Right lung (tissue), 5 donors: ENCODE data around the gene PNPLA7. TPM values are rescaled to one million over a fixed set of nuclear protein-coding genes. Genes with fewer than 3 reads are reported as not detected.
"Not testable (repeated sequence)": the region's sequence is repeated elsewhere in the genome, so short reads cannot be mapped to it uniquely, and the experiment has no call there.

Experiments used
- DNase-seq, 2 donors: peaks; one replicate each; pipeline ENCODE4 v3.0.0-alpha.2; 2013
- polyA plus RNA-seq, 5 donors: library from polyadenylated mRNA; unstranded; fragments of 120-200 nt; gene quantifications; one replicate each; pipeline versions ENCODE4 v1.2.1 to v1.2.3, GENCODE V29; 2013; ENCODE audit warnings: inconsistent platforms in 1 of 5, low replicate concordance in 1 of 5; ENCODE audit not compliant: insufficient read length in 5 of 5, insufficient read depth in 1 of 5

The PNPLA7 gene
- polyA plus RNA-seq, 5 donors, result 2.9 to 7.8 (median 5.2) TPM

DNA sequence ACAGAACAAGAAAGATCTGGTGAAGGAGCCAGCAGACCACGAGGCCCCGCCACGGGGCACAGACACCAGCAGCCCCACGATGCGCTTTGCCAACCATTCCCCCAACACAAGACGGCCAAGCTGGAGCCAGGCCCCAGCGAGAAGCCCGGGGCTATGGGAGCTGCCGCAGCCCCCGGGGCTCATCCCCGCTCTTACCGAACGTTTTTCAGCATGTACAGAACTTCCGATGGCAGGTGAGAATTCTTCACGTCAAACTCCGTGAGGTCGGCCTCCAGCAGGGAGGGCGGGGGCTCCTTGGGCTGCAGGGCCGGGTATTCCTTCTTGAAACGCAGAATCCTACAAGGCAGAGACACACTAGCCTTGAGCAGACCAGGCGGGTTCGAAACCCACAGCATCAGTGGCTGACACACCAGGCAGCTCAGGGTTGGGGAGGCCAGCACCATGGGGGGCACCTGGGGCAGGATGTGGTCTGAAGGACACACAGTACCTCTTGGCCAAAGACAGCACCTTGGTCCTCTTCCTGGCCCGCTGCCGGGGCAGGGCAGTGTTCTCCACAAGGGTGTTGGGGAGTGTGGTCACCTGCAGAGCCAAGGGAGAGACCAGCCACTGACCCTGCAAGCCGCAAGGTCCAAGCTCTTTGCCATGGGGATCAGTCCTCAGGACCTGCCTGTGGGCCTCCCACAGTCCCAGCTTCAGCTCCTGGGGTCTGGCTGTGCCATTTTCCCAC is 6.8 kb downstream of the PNPLA7 start:
- no peak for DNase-seq

DNA sequence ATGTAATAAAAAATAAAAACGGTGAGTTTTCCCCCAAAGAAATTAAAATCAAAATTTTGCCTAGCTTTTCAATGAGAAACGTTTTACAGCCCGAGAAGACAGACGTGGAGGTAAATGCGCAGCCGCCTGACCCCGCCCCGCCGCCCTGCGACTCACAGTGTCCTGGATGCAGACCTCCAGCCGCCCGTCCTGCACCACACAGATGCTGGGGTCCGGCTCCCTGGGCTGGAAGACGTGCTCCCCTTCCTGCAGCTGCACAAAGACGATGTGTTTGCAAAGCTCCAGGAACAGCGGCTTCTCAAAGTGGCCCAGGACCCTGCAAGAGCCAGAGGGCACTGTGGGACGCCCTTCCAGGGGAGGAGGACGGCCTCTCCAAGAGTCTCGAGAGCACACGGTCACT is 7.7 kb downstream of the PNPLA7 start:
- no peak for DNase-seq

DNA sequence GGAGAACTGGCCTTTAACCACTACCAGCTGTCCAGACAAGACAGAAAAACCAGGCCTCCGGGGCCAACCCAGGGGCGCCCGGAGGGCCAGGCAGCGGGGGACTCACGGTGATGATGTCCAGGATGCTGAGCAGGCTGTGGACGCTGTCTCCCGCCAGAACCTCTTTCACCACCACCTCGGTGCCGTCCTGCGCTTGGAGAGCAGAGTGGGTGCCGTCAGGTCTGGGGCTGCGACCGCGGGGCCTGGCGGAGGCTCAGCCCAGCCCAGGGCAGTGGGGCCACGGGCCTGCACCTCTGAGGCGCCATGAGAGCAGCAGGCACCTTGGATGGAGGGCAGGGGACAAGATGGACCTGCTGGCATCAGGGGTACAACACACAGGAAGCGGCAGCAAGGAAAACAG is 9.7 kb downstream of the PNPLA7 start:
- no peak for DNase-seq

DNA sequence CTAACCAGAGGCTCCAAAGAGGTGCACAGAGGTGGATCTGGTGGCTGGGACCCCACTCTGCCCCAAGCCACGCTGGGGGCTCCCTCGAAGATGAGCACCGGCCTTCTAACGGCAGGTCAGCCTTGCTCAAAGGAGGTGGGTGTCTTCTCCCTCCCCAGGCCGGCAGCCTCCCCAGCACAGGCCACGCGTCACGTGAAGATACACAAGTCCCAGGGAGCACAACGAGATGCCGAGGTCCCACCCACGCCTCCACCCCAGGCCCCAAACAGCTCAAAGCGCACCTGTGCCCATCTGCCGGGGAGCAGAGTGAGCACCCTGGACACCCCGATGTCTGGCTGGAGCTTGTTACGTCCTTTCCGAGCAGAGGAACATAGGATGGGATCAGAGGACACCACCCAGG is 12.1 kb downstream of the PNPLA7 start:
- no peak for DNase-seq

DNA sequence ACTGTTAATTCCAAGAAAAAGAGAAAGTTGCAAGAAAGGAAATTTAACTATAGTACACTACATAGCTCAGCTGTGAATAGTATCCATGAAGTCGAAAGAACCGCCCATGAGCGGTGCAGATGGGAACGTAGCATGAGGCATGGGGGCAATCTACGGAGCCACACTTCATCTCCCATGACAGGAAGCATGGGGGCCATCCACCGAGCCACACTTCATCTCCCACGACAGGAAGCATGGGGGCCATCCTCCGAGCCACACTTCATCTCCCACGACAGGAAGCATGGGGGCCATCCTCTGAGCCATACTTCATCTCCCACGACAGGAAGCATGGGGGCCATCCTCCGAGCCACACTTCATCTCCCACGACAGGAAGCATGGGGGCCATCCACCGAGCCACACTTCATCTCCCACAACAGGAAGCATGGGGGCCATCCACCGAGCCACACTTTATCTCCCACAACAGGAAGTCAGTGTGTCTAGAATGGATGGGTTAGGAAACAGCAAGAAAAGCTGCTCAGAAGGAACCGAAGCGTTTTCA is 13.5 kb downstream of the PNPLA7 start:
- DNase-seq, result not testable (repeated sequence)

DNA sequence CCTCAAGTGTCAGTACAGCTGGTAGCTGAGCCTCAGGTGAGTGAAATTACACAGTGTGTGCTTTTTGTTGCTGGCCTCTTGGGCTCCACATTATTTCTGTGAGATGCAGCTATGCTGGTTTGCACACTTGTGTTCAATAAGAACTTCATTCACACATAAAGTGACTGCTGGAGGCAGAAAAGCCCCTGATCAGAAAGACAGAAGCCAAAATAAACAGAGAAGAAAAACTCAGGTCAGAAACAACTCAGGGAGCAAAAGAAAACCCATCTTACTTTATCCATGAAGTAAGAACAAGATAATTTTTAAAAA is 15.1 kb downstream of the PNPLA7 start:
- no peak for DNase-seq

DNA sequence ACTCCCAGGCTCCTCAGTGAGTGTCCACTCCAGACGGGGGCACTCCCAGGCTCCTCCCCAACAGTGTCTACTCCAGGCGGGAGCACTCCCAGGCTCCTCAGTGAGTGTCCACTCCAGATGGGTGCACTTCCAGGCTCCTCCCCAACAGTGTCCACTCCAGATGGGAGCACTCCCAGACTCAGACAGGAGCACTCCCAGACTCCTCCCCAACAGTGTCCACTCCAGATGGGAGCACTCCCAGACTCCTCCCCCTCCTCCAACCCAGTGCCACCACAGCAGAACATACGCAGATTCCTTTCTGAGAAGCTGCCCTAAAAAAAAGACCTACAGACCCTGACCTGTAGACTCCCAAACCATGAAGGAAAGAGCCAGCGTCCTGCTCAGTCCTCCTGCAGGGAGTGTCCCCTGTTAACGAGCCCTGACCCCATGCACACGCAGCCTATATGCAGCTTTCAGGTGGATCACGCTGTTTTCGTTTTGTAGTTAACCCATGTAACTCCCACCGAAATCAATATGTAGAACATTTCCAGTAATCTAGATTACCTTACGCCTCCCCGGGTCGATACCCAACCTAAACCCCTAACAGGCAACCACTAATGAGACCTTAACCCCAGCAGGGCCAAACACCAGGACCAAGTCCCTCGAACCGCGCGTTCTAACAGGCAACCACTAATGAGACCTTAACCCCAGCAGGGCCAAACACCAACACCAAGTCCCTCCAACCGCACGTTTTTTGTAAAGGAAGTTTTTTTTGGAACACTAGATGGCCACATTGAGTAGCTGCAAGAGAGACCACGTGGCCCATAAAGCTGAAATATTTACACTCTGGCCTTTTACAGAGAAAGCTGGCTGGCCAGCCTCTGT is 15.7 kb downstream of the PNPLA7 start:
- DNase-seq, result peak; percentile 43

DNA sequence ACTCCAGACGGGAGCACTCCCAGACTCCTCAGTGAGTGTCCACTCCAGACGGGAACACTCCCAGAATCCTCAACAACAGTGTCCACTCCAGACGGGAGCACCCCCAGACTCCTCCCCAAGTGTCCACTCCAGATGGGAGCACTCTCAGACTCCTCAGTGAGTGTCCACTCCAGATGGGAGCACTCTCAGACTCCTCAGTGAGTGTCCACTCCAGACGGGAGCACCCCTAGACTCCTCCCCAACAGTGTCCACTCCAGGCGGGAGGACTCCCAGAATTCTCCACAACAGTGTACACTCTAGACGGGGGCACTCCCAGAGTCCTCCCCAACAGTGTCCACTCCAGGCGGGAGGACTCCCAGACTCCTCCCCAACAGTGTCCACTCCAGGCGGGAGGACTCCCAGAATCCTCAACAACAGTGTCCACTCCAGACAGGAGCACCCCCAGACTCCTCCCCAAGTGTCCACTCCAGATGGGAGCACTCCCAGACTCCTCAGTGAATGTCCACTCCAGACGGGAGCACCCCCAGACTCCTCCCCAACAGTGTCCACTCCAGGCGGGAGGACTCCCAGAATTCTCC is 17.2 kb downstream of the PNPLA7 start:
- not testable (repeated sequence) for DNase-seq

DNA sequence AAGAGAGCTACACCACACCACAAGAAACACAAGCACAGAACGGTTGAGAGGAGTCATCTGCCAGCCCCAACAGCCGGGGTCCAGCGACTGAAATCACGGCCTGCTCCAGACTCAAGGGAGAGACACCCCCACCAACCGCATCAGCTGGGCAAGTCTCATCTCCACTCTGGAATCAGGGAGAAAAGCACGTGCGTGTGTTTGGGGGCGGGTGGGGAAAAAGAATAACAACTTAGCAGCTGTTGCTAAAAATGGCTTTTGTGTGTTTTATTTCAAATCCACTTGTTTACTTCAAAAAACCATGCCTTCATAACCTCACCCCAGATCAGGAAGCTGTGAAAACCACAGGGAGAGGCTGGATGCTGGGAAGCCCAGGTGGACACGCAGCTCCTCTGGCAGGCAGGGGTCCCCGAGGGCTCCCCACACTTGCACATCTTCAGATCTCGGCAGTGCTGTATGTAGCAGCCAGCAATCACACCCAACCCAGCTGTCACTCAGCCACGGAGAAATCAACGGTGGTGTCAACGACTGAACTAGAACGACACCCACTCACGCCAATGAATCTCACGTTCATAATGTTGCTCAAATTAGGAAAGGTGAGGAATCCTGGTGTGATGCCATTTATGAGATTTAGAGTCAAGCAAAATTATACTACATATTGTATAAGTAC is 19.0 kb downstream of the PNPLA7 start:
- no peak for DNase-seq

DNA sequence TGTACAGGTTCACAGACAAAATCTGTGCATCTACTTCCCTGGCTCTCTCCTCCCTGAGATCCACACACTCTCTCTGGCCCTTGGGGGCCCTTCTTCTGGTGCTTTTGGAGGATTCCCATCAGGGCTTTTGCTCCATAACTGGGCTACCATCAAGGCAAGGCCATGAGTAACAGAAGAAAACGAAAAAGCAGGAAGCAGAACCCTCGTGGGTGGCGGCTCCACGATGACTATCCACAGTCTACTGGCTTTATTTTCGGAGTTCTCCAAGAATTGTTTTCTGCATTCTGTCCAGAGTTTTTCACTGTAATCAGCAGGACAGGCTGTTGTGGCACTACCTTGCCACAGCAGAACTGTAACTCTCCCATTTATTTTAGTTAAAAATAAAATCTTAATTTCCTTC is 19.9 kb downstream of the PNPLA7 start:
- DNase-seq, result no peak

DNA sequence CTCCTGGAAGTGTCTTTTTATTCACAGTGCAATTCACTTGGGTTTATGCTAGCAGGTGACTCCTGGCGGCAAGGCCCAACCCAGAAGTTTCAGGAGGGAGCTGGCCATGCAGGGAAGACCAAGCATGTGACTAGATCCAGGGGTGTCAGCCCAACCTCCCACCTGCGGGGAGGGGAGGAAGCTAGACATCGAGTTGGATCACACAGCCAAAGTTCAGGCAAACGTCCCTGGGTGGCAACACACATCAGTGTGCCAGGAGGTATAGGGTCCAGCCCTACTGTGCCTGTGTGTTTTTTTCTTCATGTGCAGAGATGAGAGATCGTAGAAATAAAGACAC is 25.3 kb downstream of the PNPLA7 start:
- DNase-seq, result no peak

DNA sequence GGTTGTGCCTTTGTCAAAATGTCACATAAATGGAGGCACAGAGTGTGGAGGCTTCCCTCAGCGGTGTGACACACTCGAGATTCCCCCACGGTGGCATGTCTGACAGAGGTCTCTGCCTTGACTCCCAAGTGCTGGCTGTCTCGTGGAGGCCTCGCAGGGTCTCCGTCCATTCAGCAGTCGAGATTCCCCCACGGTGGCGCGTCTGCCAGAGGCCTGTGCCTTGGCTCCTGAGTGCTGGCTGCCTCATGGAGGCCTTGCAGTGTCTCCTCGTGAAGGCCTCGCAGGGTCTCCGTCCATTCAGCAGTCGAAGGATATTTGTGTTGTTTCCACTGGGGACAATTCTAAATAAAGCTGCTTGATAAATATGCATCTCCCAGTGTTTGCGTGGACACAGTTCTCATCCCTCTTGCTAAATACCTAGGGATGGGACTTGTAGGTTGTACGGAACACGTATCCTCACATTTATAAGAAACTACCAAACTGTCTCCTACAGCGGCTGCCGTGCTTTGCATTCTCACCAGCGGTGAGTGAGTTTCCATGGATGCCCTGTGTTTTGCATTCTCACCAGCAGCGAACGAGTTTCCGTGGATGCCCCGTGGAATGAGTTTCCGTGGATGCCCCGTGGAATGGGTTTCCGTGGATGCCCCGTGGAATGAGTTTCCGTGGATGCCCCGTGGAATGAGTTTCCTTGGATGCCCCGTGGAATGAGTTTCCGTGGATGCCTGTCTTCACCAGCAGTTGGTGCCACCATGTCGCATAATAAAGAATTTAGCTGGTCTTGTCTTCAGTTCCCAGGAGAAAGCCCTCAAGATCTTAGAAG is 25.8 kb downstream of the PNPLA7 start:
- no peak for DNase-seq

DNA sequence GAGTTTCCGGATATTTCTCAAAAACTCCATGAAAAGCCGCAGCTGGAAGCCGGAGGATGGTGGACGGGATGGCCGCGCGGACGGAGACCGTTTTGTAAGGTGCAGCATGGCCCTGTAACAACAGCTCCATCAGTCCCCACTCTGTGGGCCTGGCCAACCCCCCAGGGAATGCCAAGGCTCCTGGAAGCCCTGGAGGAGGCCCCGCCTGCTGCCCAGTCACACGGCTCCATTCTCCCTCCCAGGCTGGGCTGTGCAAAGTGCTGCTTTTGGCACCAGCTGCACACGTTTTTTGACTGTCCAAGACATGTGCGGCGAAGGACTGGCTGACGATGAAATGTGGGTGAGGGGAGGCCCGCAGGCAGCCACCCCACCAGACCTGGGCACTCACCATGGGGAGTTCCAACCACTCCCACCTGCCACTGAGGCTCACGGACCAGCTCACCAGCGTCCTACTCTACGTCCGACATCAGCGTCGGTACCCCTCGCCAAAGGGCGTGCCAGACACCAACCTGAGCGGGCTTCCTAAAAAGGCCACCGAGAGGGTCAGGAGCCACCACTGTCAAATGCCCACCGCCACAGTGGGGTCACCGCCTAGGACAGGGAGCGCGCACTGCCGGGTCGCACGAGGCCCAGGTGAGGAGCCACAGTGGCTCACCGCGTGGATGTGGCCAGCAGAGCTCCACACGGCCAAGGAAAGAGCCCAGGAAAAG is 27.3 kb downstream of the PNPLA7 start:
- no peak for DNase-seq

DNA sequence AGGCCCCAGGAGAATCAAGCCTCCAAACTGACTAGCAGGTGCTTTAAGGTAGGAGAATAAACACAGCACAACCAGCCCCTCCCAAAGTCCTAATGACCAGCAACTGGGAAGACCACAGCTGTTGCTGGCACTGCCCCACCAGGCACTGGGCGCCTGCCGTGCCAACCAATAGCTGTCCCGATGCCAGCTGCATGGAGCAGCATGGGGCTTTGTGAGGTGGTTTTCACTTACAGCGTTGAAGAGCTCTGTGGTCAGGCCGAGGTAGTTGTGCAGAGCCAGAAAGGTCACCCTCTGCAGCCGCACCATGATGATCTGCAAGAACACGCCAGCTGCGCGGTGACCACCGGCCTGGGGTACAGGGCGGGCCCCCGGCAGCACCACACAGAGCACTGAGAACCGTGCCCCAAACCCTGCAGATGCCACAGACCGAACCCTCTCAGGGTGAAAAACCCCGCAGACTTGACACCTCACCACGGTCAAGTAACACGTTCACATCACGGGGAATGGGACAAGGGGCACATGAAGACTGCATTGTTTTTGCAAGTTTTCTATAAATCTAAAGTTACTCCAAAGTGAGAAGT is 28.7 kb downstream of the PNPLA7 start:
- no peak for DNase-seq

DNA sequence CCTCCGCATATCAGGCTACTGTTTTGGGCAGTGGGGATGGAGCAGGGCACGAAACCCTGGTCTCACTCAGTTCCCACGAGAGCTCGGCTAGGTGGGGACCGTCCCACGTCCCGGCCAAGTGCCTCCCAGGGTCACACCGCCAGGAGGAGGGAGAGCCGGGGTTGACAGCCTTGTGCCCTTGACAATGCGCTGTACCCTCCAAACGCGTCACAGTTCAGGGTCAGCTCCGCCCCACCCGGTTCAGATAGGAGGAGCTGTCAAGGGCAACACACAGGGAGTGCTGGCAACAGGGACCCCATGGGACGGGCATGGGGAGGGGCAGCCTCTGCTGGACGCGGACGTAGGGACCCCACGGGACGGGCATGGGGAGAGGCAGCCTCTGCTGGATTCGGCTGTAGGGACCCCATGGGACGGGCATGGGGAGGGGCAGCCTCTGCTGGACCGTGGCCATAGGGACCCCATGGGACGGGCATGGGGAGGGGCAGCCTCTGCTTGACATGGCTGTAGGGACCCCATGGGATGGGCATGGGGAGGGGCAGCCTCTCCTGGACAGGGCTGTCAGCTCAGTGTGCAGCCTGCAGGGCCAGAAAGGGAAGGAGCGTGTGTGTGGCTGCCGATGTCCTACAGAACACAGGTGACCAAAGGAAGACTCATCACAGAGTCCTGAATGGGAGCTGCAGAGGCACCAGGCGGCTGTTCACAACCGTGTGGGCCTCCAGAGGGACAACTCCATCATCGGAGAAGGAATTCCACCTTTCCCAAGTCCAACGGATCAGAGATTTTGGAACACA is 29.4 kb downstream of the PNPLA7 start:
- DNase-seq, result no peak

DNA sequence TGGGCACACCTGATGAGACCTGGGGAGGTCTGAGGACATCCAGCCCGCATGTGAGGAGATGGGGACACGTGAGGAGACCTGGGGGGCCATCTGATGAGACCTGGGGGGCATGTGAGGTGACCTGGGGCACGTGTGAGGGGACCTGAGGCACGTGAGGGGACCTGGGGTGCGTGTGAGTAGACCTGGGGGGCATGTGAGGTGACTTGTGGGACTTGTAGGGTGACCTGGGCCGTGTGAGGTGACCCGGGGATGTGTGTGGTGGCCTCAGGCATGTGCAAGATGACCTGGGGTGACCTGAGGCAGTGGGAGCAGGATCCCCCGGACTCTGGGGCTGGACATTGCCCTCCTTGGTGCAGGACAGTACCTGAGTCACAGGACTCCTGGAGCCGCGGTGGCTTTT is 30.6 kb downstream of the PNPLA7 start:
- no peak for DNase-seq

DNA sequence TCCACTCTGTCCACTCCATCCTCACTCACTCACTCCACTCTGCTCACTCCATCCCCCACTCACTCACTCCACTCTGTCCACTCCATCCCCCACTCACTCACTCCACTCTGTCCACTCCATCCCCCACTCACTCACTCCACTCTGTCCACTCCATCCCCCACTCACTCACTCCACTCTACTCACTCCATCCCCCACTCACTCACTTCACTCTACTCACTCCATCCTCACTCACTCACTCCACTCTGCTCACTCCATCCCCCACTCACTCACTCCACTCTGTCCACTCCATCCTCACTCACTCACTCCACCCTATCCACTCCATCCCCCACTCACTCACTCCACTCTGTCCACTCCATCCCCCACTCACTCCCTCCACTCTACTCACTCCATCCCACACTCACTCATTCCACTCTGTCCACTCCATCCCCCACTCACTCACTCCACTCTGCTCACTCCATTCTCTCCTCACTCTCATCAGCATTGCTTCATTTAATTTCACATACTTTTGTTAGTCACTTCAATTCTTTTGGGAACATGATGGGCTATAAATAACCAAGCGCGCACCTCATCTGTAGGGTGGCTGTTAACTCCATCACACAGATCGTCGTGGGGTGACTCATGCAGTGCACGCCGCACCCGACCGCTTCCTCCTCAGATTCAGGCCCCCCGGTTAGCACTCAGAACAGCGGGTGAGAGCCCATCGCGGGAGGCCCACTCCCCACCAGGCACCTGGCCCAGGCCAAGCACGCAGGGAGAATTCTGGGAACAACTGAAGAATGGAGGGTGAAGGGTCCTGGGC is 31.3 kb downstream of the PNPLA7 start:
- DNase-seq, result not testable (repeated sequence)

DNA sequence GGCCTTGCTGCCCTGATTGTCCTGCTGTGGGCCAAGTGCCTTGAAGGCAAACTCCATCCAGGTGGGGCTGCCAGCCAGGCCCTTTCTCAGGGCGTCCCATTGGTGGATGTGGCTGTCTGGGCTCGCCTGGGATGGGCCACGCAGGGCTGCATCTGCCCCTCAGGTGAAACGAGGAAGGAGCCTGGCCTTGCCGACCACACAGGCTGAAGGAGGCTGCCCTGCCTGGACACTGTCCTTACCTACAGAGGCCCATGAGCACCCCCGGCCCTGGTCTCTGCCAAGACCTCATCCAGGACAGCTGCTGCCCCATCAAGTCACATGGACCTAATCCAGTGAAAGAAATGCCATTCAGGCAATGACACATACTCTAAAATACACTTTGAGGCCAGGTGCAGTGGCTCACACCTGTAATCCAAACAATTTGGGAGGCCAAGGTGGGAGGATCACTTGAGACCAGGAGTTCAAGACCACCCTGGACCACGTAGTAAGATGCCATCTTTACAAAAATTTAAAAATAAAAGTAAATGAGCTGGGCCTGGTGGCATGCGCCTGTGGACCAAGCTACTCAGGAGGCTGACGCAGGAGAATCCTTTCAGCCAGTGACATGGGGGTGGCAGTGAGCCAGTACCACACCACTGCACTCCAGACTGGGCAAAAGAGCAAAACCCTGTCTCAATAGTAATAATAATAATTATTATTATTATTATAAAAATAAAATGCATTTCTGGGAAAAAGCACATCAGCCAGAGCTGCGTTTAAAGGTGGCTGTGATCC is 33.9 kb downstream of the PNPLA7 start:
- DNase-seq, result no peak
